Measurements from ENCODE around the gene GRAMD1B. TPM values are rescaled to one million over a fixed set of nuclear protein-coding genes. Genes with fewer than 3 reads are reported as not detected.
A peak's percentile ranks its signal among the peaks of the same experiment; 100 is the strongest.

Gene GRAMD1B
- total RNA-seq, 2 donors from 2014 or later: 2.1 to 5.7 TPM

GRCh38 chr11:123558536-123559315, 128.7 kb downstream of the GRAMD1B start:
- no peak for DNase-seq (ENCODE audit: low spot score)
- Histone ChIP-seq H3K27ac (no peak overlapping the region), H3K9me3 (no peaks in the 10 kb centered on the region), H3K4me3 (no peak overlapping the region), H3K4me1 (ENCODE audit: control insufficient read depth in 1 of 2, low read depth in 2 of 2) (peaks cover 0 to 10% of the 10 kb centered on the region in 2 donors), H3K27me3 (replicated peaks; ENCODE audit: insufficient read depth) (no peaks in the 10 kb centered on the region), H3K36me3 (no peaks in the 10 kb centered on the region)
- no peak for ATAC-seq (ENCODE audit: insufficient number of reproducible peaks, low FRiP score, low read depth)
- TF ChIP-seq, protein P1, sequence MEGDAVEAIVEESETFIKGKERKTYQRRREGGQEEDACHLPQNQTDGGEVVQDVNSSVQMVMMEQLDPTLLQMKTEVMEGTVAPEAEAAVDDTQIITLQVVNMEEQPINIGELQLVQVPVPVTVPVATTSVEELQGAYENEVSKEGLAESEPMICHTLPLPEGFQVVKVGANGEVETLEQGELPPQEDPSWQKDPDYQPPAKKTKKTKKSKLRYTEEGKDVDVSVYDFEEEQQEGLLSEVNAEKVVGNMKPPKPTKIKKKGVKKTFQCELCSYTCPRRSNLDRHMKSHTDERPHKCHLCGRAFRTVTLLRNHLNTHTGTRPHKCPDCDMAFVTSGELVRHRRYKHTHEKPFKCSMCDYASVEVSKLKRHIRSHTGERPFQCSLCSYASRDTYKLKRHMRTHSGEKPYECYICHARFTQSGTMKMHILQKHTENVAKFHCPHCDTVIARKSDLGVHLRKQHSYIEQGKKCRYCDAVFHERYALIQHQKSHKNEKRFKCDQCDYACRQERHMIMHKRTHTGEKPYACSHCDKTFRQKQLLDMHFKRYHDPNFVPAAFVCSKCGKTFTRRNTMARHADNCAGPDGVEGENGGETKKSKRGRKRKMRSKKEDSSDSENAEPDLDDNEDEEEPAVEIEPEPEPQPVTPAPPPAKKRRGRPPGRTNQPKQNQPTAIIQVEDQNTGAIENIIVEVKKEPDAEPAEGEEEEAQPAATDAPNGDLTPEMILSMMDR (IDR thresholded peaks at IDR 0.05): no peak

- H3K27me3 ChIP-seq (replicated peaks; ENCODE audit: insufficient read depth): no peaks in the 10 kb centered on the region
- TF ChIP-seq, protein P1 (IDR thresholded peaks at IDR 0.05): no peak
- H3K4me3 ChIP-seq: peak overlapping the region; percentile 59
- no peaks in the 10 kb centered on the region for H3K9me3 ChIP-seq
- no peak overlapping the region for H3K27ac ChIP-seq
- no peak for ATAC-seq (ENCODE audit: insufficient number of reproducible peaks, low FRiP score, low read depth)
- no peak for DNase-seq (ENCODE audit: low spot score)
- H3K36me3 ChIP-seq: no peaks in the 10 kb centered on the region
- peaks cover 0 to 10% of the 10 kb centered on the region in 2 donors for H3K4me1 ChIP-seq (ENCODE audit: control insufficient read depth in 1 of 2, low read depth in 2 of 2)
Observed at GRCh38 chr11:123559523-123559955, 129.5 kb downstream of the GRAMD1B start.

GRCh38 chr11:123560006-123560405, 129.9 kb downstream of the GRAMD1B start:
- DNase-seq (ENCODE audit: low spot score): no peak
- no peak overlapping the region for H3K27ac ChIP-seq

GRCh38 chr11:123561431-123561800, 131.3 kb downstream of the GRAMD1B start:
- TF ChIP-seq, protein P1 (IDR thresholded peaks at IDR 0.05): no peak

More at GRCh38 chr11:123560006-123560405, 129.9 kb downstream of the GRAMD1B start:
- no peaks in the 10 kb centered on the region for H3K27me3 ChIP-seq (replicated peaks; ENCODE audit: insufficient read depth)
- H3K9me3 ChIP-seq: no peaks in the 10 kb centered on the region
- TF ChIP-seq, protein P1 (IDR thresholded peaks at IDR 0.05): no peak
- H3K36me3 ChIP-seq: no peaks in the 10 kb centered on the region
- H3K4me1 ChIP-seq (ENCODE audit: control insufficient read depth in 1 of 2, low read depth in 2 of 2): peaks cover 0 to 10% of the 10 kb centered on the region in 2 donors
- no peak for ATAC-seq (ENCODE audit: insufficient number of reproducible peaks, low FRiP score, low read depth)
- peak overlapping the region; percentile 59 for H3K4me3 ChIP-seq

DNA sequence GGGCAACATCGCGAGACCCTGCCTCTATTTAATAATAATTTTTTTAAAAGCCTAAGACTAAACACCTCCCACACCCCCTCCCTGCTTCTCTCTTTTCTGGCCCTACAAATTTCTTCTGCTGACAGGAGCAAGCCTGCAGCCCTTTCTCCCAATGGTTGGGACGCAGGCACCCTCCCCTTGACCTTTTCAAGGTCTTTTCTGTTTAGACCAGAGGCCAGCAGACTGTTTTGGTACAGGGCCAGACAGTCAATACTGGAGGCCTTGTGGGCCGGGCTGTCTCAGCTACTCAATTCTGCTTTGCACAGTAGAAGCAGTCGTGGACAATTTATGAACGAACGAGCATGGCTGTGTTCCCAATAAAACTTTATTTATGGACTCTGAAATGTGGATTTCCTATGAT, 132.1 kb downstream of the GRAMD1B start:
- Histone ChIP-seq H3K27ac (no peak overlapping the region), H3K4me1 (ENCODE audit: control insufficient read depth in 1 of 2, low read depth in 2 of 2) (peaks cover 0 to 10% of the 10 kb centered on the region in 2 donors), H3K36me3 (no peaks in the 10 kb centered on the region), H3K4me3 (no peak overlapping the region), H3K27me3 (replicated peaks; ENCODE audit: insufficient read depth) (no peaks in the 10 kb centered on the region), H3K9me3 (no peaks in the 10 kb centered on the region)
- no peak for ATAC-seq (ENCODE audit: insufficient number of reproducible peaks, low FRiP score, low read depth)
- TF ChIP-seq, protein P1 (IDR thresholded peaks at IDR 0.05): no peak
- DNase-seq (ENCODE audit: low spot score): no peak

More at GRCh38 chr11:123561431-123561800, 131.3 kb downstream of the GRAMD1B start:
- H3K27me3 ChIP-seq (replicated peaks; ENCODE audit: insufficient read depth): no peaks in the 10 kb centered on the region
- ATAC-seq (ENCODE audit: insufficient number of reproducible peaks, low FRiP score, low read depth): no peak
- H3K9me3 ChIP-seq: no peaks in the 10 kb centered on the region
- no peak for DNase-seq (ENCODE audit: low spot score)
- no peak overlapping the region for H3K27ac ChIP-seq
- H3K36me3 ChIP-seq: no peaks in the 10 kb centered on the region
- H3K4me1 ChIP-seq (ENCODE audit: control insufficient read depth in 1 of 2, low read depth in 2 of 2): peaks cover 0 to 10% of the 10 kb centered on the region in 2 donors
- no peak overlapping the region for H3K4me3 ChIP-seq
